ENCODE results near the gene TXNDC9.
"Not testable (repeated sequence)": the region's sequence is repeated elsewhere in the genome, so short reads cannot be mapped to it uniquely, and the experiment has no call there.

The TXNDC9 gene, protein sequence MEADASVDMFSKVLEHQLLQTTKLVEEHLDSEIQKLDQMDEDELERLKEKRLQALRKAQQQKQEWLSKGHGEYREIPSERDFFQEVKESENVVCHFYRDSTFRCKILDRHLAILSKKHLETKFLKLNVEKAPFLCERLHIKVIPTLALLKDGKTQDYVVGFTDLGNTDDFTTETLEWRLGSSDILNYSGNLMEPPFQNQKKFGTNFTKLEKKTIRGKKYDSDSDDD

DNA sequence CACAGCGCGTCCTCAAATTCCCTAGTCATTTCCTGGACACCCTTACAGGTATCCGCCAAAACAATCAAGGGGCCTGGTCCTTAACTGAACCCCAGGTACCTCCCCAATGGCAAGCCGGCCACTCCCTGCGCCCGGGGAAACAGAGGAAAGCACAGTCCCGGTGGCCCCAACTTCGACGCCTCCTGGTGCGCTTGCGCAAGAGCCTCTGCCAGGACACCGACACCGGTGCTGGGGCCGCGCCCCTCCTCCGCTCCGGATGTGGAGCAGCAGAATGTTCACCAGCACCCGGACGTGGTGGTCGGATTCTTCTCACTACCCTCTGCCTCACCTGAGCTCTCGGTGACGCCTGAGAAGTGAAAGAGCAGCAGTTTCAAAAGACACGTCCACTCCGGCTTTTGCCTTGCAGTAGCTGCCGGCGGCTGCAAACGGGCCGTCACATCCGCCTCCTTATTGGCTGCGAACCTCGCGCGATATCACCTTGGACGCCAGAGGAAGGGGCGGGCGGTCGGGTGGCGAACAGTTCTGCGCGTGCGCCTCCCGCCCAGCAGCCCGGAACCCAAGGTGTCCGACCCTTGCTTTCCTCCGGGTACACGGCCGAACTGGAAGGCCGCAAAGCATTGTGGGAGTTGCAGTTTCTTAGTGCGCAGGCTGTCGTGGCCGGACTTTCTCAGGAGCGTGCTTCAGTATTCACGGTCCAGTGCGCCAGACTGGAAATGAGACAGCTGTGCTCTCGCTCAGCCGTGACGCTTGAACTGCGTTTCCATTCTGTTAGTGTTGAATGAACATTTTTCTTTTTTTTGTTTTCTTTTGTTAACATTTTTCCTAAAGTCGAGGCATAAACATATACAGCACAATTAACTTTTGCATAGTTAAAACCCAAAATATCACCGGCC lies at the start of gene TXNDC9:
Gene TXNDC9, minus strand, starts transcription at position 423 of the 893 bp plus-strand sequence. CDS start 3,123 bp downstream, outside the sequence.
- peak; percentile 97 for DNase-seq

DNA sequence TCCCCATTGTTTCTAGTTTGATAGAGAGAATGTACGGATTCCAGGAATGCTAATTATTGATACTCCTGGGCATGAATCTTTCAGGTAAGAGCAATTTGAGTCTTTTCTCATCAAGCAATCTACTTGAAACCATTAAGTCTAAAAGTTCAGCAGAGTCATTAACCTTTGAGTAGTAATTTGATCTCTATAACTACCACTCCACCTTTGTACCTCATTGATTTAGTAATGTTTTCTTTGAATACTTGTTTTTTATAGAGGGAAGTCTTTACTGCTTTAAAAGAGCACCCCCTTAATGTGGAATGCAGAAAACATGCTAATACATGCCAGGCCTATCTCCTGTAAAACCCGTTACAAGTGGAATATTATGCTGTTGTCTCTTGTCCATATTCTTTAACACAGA lies 46.0 kb upstream of the TXNDC9 start:
- no peak for DNase-seq

DNA sequence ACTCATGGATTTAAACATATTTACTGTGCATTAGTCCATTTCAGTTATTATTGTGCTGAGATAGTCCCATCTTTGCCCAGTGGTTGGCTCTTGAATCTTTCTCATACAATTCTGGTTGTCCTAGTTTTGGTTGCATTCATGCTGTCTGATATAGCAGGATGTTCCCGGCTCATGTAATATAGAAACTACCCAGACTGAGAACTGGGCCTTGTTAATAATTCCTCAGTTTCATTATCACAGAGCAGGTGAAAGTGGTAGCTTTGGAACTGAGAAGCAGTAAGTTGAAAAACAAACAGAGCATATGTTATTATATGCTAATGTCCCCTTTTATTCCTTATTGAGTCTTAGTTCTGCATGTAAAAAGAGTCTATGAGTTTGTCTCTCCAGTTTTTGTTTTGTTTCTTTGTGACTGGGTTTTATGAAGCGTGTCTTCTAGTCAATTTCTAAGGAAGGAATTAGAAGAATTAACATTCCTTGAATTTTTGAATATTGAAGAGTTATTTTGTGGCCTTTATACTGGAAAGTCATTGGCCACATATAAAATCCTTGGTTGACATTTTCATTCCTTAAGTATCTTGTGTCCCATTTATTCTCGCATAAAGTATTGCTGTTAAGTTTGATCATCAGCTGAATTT lies 44.4 kb upstream of the TXNDC9 start:
- DNase-seq = no peak

DNA sequence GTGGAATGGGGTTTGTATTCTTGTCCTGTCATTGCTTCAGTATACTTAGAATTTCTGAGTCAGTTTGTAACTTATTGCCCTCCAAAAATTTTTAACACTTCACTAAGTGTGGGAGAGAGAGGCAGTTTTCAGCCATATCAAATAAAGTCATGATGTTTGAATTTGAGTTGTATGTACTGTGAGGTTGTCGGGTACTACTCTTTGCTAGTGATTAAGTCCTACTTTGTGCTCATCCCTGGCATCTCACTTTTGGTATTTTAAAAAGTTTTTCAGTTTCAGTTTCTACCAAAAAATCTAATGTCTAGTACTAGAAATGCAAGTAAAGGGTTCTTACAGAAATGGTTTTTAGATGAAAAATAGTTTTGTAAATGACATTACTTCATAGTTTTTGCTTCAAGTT lies 41.7 kb upstream of the TXNDC9 start:
- DNase-seq = no peak

DNA sequence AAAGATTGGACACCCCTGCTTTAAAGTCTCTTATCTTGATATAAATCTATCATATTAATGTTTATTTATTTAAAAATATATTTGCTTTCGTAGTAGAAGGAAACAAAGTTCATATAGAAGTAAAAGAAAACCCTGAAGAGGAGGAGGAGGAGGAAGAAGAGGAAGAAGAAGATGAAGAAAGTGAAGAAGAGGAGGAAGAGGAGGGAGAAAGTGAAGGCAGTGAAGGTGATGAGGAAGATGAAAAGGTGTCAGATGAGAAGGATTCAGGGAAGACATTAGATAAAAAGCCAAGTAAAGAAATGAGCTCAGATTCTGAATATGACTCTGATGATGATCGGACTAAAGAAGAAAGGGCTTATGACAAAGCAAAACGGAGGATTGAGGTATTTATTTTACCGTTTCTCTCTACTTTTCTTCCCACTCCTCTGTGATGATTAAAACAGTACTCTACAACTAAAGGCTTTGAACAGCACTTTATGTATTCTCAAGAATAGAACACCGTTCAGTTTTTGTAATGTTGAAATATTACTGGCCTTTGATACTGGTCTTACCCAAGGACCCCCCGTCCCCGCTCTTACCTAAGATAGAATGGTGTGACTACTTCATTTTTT lies 40.2 kb upstream of the TXNDC9 start:
- no peak for DNase-seq

DNA sequence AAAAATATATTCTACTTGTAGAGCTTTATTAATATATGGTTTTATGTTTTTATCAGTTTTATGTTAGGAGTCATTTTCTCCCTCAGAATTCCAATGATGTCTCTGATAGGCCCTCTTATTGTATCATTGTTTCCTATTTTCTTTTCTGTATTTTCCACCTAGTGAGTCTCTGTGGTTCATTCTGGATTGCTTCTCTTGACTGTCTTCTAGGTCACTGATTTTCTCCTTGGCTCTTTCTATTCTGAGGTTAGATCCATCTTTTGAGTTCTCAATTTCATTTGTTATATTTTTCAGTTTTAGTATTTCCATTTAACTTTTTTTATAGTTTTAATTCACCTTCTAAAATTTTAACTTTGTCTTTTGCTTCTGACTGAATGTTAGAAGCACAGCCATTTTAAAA lies 38.6 kb upstream of the TXNDC9 start:
- no peak for DNase-seq

DNA sequence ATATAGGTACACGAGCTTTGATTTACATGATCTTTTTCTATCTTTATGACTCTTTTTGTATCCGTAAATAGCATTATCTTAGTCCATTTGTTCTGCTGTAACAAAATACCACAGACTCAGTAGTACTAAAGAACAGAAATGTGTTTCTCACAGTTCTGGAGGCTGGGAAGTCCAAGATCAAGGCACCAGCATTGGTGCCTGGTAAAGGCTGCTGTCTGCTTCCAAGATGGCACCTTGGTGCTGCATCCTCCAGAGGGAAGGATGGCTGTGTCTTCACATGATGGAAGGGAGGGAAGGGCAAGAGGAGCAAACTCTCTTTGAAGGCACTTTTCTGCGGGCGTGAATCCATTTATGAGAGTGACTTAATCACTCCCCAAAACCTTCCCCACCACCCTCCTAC lies 37.0 kb upstream of the TXNDC9 start:
- DNase-seq = no peak

DNA sequence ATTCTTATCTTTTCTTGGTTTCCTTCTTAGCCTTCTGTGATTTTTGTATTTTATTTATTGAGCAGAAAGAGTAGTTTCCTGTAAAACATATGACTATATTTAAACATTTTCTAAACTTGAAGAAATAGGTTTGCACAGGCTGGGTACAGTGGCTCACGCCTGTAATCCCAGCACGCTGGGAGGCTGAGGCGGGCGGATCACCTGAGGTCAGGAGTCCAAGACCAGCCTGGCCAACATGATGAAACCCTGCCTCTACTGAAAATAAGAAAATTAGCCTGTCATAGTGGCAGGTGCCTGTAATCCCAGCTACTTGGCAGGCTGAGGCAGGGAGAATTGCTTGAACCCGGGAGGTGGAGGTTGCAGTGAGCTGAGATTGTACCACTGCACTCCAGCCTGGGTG lies 32.7 kb upstream of the TXNDC9 start:
- DNase-seq = not testable (repeated sequence)

DNA sequence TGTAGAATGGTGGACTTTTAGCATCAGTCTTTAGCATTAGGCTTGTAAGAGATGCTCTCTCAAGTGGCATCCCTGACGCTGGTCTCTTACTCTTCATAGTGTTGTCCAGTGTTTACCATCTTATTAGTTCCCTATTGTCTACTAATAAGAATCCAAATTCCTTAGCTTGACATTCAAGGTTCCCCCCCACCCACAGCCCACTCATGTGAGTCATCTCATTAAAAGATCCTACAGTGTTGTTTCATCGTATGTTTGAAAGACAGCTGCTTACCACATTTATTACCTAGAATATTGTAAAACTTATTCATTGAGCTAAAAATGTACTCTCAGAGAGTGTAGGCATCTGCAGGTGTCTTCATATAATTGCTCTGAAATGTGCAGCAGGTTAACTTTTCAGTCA lies 29.5 kb upstream of the TXNDC9 start:
- DNase-seq = no peak

DNA sequence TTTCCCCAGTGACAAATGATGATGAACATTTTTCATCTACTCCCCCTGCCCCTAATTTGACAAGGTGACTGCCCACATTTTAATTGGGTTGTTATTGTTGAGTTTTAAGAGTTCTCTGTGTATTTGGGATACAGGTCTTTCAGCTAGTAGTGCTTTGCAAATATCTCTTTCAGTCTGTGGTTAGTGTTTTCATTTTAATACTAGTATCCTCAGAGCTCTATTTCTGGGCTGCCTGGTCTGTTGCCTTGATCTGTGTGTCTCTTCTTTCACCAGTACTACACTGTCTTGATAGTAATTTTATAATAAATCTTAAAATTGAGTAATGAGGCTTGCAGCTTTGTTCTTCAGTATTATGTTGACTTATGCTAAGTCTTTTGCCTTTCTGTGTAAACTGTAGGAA lies 20.7 kb upstream of the TXNDC9 start:
- no peak for DNase-seq

DNA sequence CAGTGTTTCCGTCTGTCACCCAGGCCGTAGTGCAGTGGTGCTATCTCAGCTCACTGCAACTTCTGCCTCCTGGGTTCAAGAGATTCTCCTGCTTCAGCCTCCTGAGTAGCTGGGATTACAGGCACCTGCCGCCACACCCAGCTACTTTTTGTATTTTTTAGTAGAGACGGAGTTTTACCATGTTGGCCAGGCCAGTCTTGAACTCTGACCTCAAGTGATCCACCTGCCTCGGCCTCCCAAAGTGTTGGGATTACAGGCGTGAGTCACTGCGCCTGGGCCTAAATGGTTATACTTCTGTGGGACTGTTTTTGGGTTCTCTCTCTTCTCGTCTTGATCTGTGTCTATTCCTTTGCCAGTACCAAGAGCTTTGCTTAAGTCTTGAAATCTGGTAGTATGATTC lies 18.7 kb upstream of the TXNDC9 start:
- DNase-seq = not testable (repeated sequence)

DNA sequence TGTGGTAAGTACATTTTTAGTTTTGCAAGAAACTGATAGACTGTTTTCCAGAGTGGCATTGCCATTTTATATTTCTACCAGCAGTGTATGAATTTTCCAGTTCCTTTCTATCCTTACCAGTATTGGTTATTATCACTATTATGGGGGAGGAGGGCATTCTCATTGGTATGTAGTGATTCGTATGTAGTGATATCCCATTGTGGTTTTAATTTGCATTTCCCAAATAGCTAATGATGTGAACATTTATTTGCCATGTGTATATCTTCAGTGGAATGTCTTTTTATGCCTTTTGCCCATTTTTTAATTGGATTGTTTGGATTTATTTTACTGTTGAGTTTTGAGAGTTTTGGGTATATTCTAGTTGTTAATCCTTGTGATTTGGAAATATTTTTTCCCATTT lies 17.9 kb upstream of the TXNDC9 start:
- no peak for DNase-seq

DNA sequence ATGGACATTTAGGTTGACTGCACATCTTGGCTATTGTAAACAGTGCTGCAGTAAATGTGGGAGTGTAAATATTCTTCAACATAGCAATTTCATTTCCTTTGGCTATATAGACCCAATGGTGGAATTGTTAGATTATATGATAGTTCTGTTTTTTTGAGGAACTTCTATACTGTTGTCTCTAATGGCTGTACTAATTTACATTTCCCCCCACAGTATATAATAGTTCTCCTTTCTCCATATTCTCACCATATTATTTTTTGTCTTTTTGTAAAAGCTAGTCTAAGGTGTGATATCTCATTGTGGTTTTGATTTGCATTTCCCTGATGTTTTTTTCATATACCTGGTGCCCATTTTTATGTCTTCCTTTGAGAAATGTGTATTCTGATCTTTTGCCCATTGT lies 14.1 kb upstream of the TXNDC9 start:
- DNase-seq = no peak

DNA sequence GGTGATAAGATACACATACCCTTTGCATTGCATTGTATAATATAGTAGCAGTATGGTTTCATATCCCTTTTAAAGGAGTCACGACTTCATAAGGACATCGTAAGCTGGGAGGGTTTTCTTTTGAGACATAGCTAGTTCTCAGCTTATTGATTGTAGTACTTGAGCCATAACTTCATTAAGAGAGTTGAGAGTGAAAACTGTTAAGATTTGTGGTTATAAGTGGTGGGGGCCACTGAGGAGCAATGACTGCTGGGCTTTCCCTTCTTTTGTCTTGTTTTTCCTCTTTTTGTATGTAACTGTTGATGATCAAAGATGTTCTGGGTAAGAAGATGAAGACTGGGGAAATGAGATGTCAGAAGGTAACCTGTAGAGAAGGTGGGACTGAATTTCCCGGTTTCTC lies 12.0 kb upstream of the TXNDC9 start:
- no peak for DNase-seq

DNA sequence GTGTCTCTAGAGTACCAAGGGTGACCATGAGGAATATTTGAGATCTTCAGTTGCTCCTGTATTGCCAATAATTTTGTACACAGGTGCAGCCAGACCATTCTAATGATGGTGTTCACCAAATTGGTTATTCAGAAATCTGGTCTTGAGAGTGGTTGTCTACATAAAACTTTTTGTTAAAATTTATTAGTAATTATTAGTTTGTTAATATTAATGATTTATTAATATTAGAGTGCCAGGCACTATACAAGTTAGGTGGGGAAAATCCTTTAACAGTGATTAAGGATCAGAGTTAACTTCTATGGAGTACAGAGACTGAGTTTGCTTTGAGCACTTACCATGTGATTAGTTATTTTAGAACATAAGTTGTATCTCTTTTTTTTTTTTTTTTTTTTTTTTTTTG lies 10.1 kb upstream of the TXNDC9 start:
- no peak for DNase-seq

DNA sequence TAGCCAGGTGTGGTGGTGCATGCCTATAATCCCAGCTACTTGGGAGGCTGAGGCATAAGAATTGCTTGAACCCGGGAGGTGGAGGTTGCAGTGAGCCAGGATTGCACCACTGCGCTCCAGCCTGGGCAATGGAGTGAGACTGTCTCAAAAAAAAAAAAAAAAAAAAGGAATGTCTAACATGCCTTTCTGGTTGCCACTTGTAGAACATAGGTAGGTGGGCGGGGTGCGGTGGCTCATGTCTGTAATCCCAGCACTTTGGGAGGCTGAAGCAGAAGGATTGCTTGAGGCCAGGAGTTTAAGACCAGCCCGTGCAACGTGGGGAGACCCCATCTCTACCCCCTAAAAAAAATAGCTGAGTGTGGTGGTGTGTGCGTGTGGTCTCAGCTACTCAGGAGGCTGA lies 9.3 kb upstream of the TXNDC9 start:
- not testable (repeated sequence) for DNase-seq

DNA sequence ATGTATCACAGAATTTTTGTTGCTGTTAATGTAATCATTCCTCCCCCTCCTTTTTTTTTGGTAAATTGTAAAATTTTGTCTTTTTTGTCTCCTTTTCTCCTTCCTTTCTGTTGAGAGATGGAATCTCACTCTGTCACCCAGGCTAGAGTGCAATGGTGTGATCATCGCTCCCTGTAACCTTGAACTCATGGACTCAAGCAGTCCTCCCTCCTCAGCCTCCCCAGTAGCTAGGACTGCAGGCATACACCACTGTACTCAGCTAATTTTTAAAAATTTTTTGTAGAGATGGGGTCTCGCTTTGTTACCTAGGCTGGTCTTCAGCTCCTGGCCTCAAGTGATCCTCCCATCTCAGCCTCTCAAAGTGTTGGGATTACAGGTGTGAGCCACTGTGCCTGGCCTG lies 6.4 kb upstream of the TXNDC9 start:
- DNase-seq = no peak

DNA sequence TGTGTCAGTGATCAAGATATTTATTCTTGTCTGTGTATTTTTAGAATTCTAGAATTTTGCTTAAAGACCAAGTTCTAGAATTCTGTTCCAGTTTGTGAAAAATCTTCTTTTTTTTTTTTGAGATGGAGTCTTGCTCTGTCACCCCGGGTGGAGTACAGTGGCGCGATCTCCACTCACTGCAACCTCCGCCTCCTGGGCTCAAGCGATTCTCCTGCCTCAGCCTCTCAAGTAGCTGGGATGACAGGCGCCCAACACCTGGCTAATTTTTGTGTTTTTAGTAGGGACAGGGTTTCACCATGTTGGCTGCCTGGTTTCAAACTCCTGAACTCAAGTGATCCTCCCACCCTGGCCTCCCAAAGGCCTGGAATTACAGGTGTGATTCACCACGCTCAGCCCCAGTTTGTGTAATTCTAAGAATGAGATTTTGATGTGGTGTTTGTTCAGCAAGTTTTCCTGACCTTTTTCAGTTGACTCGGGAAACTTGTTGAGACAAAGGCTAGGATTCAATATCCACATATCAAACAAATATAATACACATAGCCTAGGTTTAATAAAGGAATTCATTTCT lies 4.6 kb upstream of the TXNDC9 start:
- no peak for DNase-seq

DNA sequence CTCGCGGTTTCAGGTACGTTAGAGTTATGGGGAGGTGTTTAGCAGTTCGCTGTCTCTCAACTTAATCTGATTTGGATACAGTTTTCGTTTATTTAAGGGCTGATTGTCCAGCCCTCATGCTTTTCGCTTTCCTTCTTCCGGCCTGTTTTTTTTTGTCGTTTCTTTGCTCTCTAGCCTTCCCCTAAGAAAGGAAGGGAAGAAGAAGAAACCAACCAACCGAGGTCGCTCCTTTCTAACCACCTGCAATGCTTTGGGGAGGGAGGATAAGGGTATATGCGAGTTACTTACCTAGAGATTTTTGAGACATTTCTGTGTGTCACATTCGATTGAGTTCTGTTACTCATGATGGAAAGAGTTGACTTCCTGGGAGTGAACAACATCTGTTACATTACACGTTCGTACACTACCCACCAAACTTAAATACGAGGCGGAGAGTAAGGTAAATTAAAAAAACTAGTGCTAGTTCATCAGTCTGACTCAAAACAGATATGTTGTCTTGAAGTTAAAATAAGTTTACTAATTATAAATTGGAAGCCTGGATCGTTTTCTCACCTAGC lies 2.0 kb upstream of the TXNDC9 start:
- no peak for DNase-seq

DNA sequence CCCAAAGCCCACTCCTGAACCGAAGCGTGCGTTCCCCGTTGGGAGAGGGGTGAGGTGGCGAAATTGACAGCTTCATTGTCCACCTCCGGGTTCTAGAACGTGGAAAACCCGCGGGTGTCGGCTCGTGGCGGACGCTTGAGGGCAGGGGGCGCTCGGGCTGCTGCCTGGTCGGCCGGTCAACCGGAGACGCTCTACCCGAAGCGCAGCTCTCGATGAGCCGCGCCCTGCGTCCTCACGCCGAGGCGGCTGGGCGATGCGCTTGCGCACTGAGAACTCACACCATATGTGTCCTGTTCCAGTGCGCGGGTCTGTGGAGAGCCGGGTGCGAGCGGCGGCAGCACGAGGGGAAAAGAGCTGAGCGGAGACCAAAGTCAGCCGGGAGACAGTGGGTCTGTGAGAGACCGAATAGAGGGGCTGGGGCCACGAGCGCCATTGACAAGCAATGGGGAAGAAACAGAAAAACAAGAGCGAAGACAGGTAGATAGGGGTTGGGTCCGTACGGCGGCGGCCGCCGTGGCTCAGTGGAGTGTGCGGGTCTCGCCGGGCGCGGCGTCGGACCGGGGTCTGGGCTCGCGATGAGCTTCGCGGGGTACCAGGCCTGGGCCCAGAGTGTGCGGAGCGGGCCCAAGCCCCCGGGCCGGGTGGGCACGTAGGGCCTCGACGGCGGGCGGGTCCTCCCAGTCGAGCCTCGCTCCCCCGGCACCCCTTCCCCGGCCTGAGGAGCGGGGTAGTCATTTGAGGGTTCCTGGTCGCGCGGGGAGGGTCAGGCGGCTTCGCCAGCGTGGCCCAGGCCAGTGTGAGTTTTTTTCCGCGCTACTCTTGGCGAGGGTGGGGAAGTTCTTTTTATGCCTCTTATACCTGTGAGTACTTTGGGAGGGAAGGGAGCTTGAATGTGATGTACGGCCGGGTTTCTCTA lies 1.2 kb upstream of the TXNDC9 start, which contains the start of gene EIF5B:
Gene EIF5B, plus strand, starts transcription at position 277 of the 916 bp plus-strand sequence. Its CDS starts 166 bp downstream, at position 443.
- DNase-seq = peak; percentile 88

DNA sequence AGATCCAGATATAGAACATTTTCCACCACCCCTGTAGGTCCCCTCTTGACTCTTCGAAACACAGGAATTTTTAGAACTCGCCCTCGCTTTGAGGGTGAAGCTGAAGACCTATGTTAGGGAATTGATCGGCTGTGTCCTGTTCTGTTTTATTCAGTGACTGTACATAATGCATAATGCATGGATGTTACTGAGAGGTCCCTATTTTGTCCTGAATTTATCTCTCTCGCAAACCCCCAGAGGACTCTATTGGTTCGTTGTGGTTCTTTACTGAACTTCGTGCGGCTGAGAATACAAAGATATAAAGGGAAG lies 625 bp upstream of the TXNDC9 start:
- no peak for DNase-seq

DNA sequence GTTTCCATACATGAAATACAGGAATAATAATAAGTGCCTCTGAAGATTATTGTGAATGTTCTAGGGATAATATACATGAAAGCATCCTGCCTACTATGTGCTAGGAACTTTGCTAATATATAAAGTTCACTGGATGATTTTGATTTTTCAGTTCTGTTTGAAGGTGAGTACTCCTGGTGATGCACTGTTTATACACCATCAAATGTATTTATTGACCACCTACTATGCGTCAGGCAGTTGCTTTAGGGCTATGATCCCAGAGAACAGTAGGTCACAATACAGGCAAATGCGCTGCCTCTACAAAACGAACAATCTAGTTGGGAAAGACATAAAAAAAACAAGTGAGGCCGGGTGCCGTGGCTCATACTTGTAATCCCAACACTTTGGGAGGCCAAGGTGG lies 10.7 kb downstream of the TXNDC9 start:
- DNase-seq = no peak
